H1 (cell line): ENCODE results near the gene AAK1. TPM values are rescaled to one million over a fixed set of nuclear protein-coding genes. Genes with fewer than 3 reads are reported as not detected.

Experiments used
- CTCF ChIA-PET: fragments of 300-600 bp; sonication (Branson Sonifier 250); formaldehyde crosslinking; loops from one replicate; lab custom pipeline; 2021; ENCODE audit not compliant: partially characterized antibody; lab: Charles Lee
- POLR2A ChIA-PET: fragments of 300-600 bp; sonication (Branson Sonifier 250); formaldehyde crosslinking; loops from one replicate; lab custom pipeline; 2021; ENCODE audit warnings: inconsistent platforms; ENCODE audit not compliant: partially characterized antibody; lab: Charles Lee
- DNase-seq, 2 experiments: peaks; one replicate each; pipeline versions ENCODE4 v3.0.0 to v3.0.0-alpha.2; 2010 to 2022; ENCODE audit warnings: low spot score in 2 of 2, low read depth in 1 of 2, mixed read lengths in 1 of 2
- FAIRE-seq: peaks from 2 replicates; lab custom pipeline; 2011; peaks lifted over from hg19 to GRCh38; lab: Jason Lieb, UNC
- H2AFZ ChIP-seq: 2 replicates; pipeline ENCODE4 v1.8.1; 2012; ENCODE audit warnings: low read length, inconsistent platforms
- H2AK5ac ChIP-seq: 2 replicates; pipeline ENCODE4 v1.6.1; 2013; ENCODE audit warnings: low read depth, low read length
- H2BK120ac ChIP-seq: replicated peaks from 2 replicates; pipeline ENCODE3; 2013; ENCODE audit warnings: low read depth, low read length, inconsistent platforms
- H2BK12ac ChIP-seq: 2 replicates; pipeline ENCODE4 v1.6.1; 2013; ENCODE audit warnings: low read depth, low read length
- H2BK15ac ChIP-seq: 2 replicates; pipeline ENCODE4 v1.6.1; 2013; ENCODE audit warnings: low read length
- H2BK20ac ChIP-seq: 2 replicates; pipeline ENCODE4 v1.6.1; 2013; ENCODE audit warnings: low read length
- H2BK5ac ChIP-seq: 2 replicates; pipeline ENCODE4 v1.6.1; 2013; ENCODE audit warnings: low read depth, low read length
- H3K14ac ChIP-seq: 2 replicates; pipeline ENCODE4 v1.6.1; 2013; ENCODE audit warnings: inconsistent platforms; ENCODE audit not compliant: insufficient read length
- H3K18ac ChIP-seq: 2 replicates; pipeline ENCODE4 v1.6.1; 2013; ENCODE audit warnings: low read length; ENCODE audit errors: extremely low read depth
- H3K23ac ChIP-seq: 2 replicates; pipeline ENCODE4 v1.6.1; 2013; ENCODE audit warnings: inconsistent platforms; ENCODE audit not compliant: insufficient read length
- H3K23me2 ChIP-seq: 2 replicates; pipeline ENCODE4 v1.6.1; 2013; ENCODE audit warnings: low read depth, low read length
- H3K27ac ChIP-seq: 2 replicates; pipeline ENCODE4 v1.6.1; 2011; ENCODE audit warnings: low read depth, low read length, inconsistent platforms
- H3K27me3 ChIP-seq, 4 experiments: replicated peaks in 1 of 4; 1 replicate in 1 of 4; 2 replicates in 3 of 4; pipeline versions ENCODE4 v1.6.1 to v1.8.1; 2011 to 2013; ENCODE audit warnings: low read length in 3 of 4, mild to moderate bottlenecking in 3 of 4, inconsistent platforms in 2 of 4, mixed read lengths in 2 of 4, moderate library complexity in 1 of 4; ENCODE audit not compliant: control insufficient read depth in 3 of 4, insufficient read depth in 3 of 4; ENCODE audit errors: extremely low read depth in 1 of 4
- H3K36me3 ChIP-seq, 4 experiments: 2 replicates each; pipeline versions ENCODE4 v1.6.1 to v1.8.1; 2011 to 2013; ENCODE audit warnings: mild to moderate bottlenecking in 4 of 4, low read length in 3 of 4, moderate library complexity in 2 of 4, control low read depth in 1 of 4, inconsistent platforms in 1 of 4; ENCODE audit not compliant: insufficient read depth in 4 of 4, control insufficient read depth in 2 of 4
- H3K4ac ChIP-seq: replicated peaks from 2 replicates; pipeline ENCODE3; 2013; ENCODE audit warnings: low read length, low read depth, mixed read lengths, inconsistent platforms; ENCODE audit not compliant: insufficient read length
- H3K4me1 ChIP-seq, 4 experiments: replicated peaks in 1 of 4; 1 replicate in 1 of 4; 2 replicates in 3 of 4; pipeline versions ENCODE4 v1.6.1 to v1.8.1; 2011 to 2013; ENCODE audit warnings: low read length in 3 of 4, inconsistent platforms in 2 of 4, mixed read lengths in 1 of 4; ENCODE audit not compliant: insufficient read depth in 4 of 4, control insufficient read depth in 3 of 4
- H3K4me2 ChIP-seq, 2 experiments: 2 replicates each; pipeline versions ENCODE4 v1.6.1 to v1.8.1; 2011 to 2013; ENCODE audit warnings: low read depth in 2 of 2, low read length in 2 of 2, control low read depth in 1 of 2, inconsistent platforms in 1 of 2, mild to moderate bottlenecking in 1 of 2; ENCODE audit not compliant: insufficient read depth in 1 of 2
- H3K4me3 ChIP-seq, 4 experiments: fragments of 200-600, 300-600 bp in 1 of 4; sonication (generic), shearing (Covaris generic), sonication (Bioruptor Twin) in 1 of 4; 2 replicates each; pipeline versions ENCODE4 v1.5.1 to v1.8.1; 2011 to 2016; ENCODE audit warnings: low read length in 4 of 4, low read depth in 3 of 4, control low read depth in 2 of 4, inconsistent platforms in 2 of 4, mild to moderate bottlenecking in 2 of 4, mixed read lengths in 1 of 4, moderate library complexity in 1 of 4; ENCODE audit not compliant: insufficient read depth in 2 of 4; ENCODE audit errors: extremely low read depth in 1 of 4
- H3K56ac ChIP-seq: replicated peaks from 2 replicates; pipeline ENCODE3; 2013; ENCODE audit warnings: low read depth, mild to moderate bottlenecking, mixed read lengths, low read length, inconsistent platforms; ENCODE audit not compliant: insufficient read length
- H3K79me1 ChIP-seq: 2 replicates; pipeline ENCODE4 v1.6.1; 2013; ENCODE audit warnings: low read depth, low read length, control low read depth
- H3K79me2 ChIP-seq, 2 experiments: 2 replicates each; pipeline versions ENCODE4 v1.6.1 to v1.8.1; 2012 to 2013; ENCODE audit warnings: low read length in 2 of 2, mild to moderate bottlenecking in 2 of 2, inconsistent platforms in 1 of 2; ENCODE audit not compliant: insufficient read depth in 2 of 2, control insufficient read depth in 1 of 2
- H3K9ac ChIP-seq, 4 experiments: replicated peaks in 1 of 4; 1 replicate in 1 of 4; 2 replicates in 3 of 4; pipeline versions ENCODE4 v1.6.1 to v1.8.1; 2011 to 2013; ENCODE audit warnings: low read depth in 3 of 4, low read length in 3 of 4, control low read depth in 2 of 4, mild to moderate bottlenecking in 2 of 4, moderate library complexity in 2 of 4, inconsistent platforms in 1 of 4; ENCODE audit errors: extremely low read depth in 1 of 4
- H3K9me3 ChIP-seq, 2 experiments: 2 replicates each; pipeline versions ENCODE4 v1.6.1 to v1.8.1; 2012 to 2013; ENCODE audit warnings: mild to moderate bottlenecking in 2 of 2, moderate library complexity in 2 of 2, control low read depth in 1 of 2, inconsistent platforms in 1 of 2, low read depth in 1 of 2, low read length in 1 of 2, mixed read lengths in 1 of 2; ENCODE audit not compliant: insufficient read depth in 2 of 2
- H4K20me1 ChIP-seq, 2 experiments: replicated peaks in 1 of 2; 2 replicates each; pipeline versions ENCODE3 to v1.8.1; 2011 to 2013; ENCODE audit warnings: inconsistent platforms in 2 of 2, low read length in 2 of 2, mild to moderate bottlenecking in 1 of 2; ENCODE audit not compliant: insufficient read depth in 2 of 2, control insufficient read depth in 1 of 2
- H4K5ac ChIP-seq: 2 replicates; pipeline ENCODE4 v1.6.1; 2013; ENCODE audit warnings: low read length, low read depth, mixed read lengths, inconsistent platforms; ENCODE audit not compliant: insufficient read length
- H4K8ac ChIP-seq: 2 replicates; pipeline ENCODE4 v1.8.0; 2013; ENCODE audit warnings: mild to moderate bottlenecking, moderate library complexity, low read length, inconsistent platforms; ENCODE audit not compliant: insufficient read depth; ENCODE audit errors: extremely low read depth
- H4K91ac ChIP-seq: replicated peaks from 2 replicates; pipeline ENCODE3; 2013; ENCODE audit warnings: low read length, mixed read lengths, inconsistent platforms; ENCODE audit not compliant: insufficient read length
- BRCA1 ChIP-seq: IDR thresholded peaks from 2 replicates; pipeline ENCODE4 v1.6.1; 2012; ENCODE audit warnings: low read depth, low read length, improper control_type of control experiment
- JUN ChIP-seq: IDR thresholded peaks from 2 replicates; pipeline ENCODE4 v1.6.1; 2011; ENCODE audit warnings: low read depth, mild to moderate bottlenecking, improper control_type of control experiment, low read length
- PHF8 ChIP-seq: fragments of 200-600 bp; sonication (generic); conservative IDR thresholded peaks from 2 replicates; pipeline ENCODE4 v1.7.1; 2012; ENCODE audit warnings: low read depth, mild to moderate bottlenecking, inconsistent platforms, low read length, moderate library complexity
- POU5F1 ChIP-seq: IDR thresholded peaks from 2 replicates; pipeline ENCODE4 v1.6.1; 2011; ENCODE audit warnings: low read depth, mild to moderate bottlenecking, low read length, moderate library complexity
- RNF2 ChIP-seq: fragments of 200-900, 300-1000 bp; sonication (generic); IDR thresholded peaks from 2 replicates; pipeline ENCODE4 v1.7.1; 2016; ENCODE audit warnings: borderline replicate concordance, low read depth, mild to moderate bottlenecking, antibody characterized with exemption, low read length; ENCODE audit not compliant: poor library complexity, severe bottlenecking; ENCODE audit errors: missing control alignments
- WGBS, 2 experiments: shearing (Covaris generic) in 1 of 2; methylation state at CpG; one replicate each; pipeline versions ENCODE4 v1.1.6 to v1.1.7; 2013 to 2015; ENCODE audit warnings: low lambda C conversion rate in 2 of 2, mixed read lengths in 2 of 2, inconsistent platforms in 1 of 2, low coverage in 1 of 2, missing lambda C conversion rate in 1 of 2; ENCODE audit not compliant: insufficient replicate concordance in 2 of 2, insufficient coverage in 1 of 2, insufficient read length in 1 of 2; ENCODE audit errors: extremely low coverage in 1 of 2, missing lambda C conversion rate in 1 of 2; 5-methylcytosine and 5-hydroxymethylcytosine counted together
- polyA plus RNA-seq, 7 experiments: library from polyadenylated mRNA; depleted of rRNA in 3 of 7; stranded (reverse) in 5 of 7; unstranded in 2 of 7; fragments of >200 nt in 5 of 7; fragments of 200-250 nt in 2 of 7; gene quantifications; 1 replicate in 5 of 7; 2 replicates in 1 of 7; 4 replicates in 1 of 7; pipeline versions ENCODE4 v1.2.1 to v1.2.3, GENCODE V29; 2011 to 2013; ENCODE audit warnings: missing spikeins in 2 of 7, mixed read lengths in 2 of 7
- total RNA-seq: library from RNA; stranded (reverse); fragmentation: NEBNext Ultra II Directional; extraction: Animal tissue kit (Norgen Biotek cat#: 25700); gene quantifications from 2 replicates; pipeline ENCODE4 v1.2.1, GENCODE V29; 2021
- TF ChIP-seq, protein P1 (sequence below): IDR thresholded peaks from 2 replicates; pipeline ENCODE4 v1.6.1; 2012; ENCODE audit warnings: low read length, inconsistent platforms
- TF ChIP-seq, protein P2 (sequence below), 3 experiments: IDR thresholded peaks; 1 replicate in 2 of 3; 2 replicates in 1 of 3; pipeline versions ENCODE4 v1.5.1 to v1.6.1; 2011; ENCODE audit warnings: low read length in 3 of 3, mild to moderate bottlenecking in 3 of 3, inconsistent platforms in 2 of 3, low read depth in 1 of 3, moderate library complexity in 1 of 3; ENCODE audit not compliant: insufficient read depth in 1 of 3; ENCODE audit errors: control extremely low read depth in 1 of 3

Gene AAK1
- total and polyA plus RNA-seq, 2 of the 8 experiments (the other 6 are each of a cell fraction or from before 2014, with no cell fraction given), result 10.0 to 40.5 TPM

DNA sequence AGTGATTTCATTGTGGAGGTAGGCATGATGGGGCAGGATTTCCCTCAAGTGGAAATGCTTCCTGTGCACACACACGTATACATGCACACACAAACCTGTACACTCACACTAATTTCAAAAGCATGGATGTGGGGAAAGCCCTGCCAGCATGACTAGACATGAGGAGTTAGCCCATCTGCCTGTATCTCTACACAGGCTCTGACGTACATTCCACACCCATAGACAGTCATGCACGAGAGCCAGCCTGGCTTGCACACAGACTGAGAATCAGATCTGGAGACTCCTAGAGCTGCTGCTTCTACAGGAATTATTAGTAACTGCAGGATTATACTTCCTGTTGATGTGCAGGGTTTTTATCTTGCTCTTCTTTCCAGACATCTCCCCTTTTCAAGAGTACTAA lies 179.0 kb downstream of the AAK1 start:
- ChIA-PET CTCF (interaction anchor here (0.9 to 1.1 kb wide), 2 partner anchors 14 to 27 kb away, joined by 3 read pairs; partner anchors contain the start of gene NFU1), POLR2A (interaction anchor here (1.5 kb wide), 1 partner anchor 27 kb away, joined by 5 read pairs; the partner anchor contains the start of gene NFU1)
- Histone ChIP-seq H2BK12ac (no peak overlapping the region), H3K27me3 (no peaks in the 10 kb centered on the region; a peak in 1 of 7 replicates), H3K4me2 (no peak overlapping the region), H4K5ac (no peak overlapping the region), H2BK15ac (no peak overlapping the region), H3K27ac (no peak overlapping the region), H2AFZ (no peak overlapping the region), H3K4me1 (peaks cover 0 to 2% (median 0%) of the 10 kb centered on the region in 4 experiments; a peak in 3 of 7 replicates), H4K8ac (no peak overlapping the region), H3K9me3 (no peaks in the 10 kb centered on the region), H3K18ac (no peak overlapping the region), H3K79me1 (no peaks in the 10 kb centered on the region), H2BK5ac (no peak overlapping the region), H2AK5ac (no peak overlapping the region), H3K4me3 (no peak overlapping the region), H3K36me3 (peaks cover 0 to 8% (median 0%) of the 10 kb centered on the region in 4 experiments; a peak in 2 of 8 replicates), H3K23ac (no peak overlapping the region), H4K91ac (no peak overlapping the region), H3K56ac (no peak overlapping the region), H3K79me2 (no peaks in the 10 kb centered on the region), H2BK20ac (no peak overlapping the region), H3K9ac (no peak overlapping the region), H3K23me2 (peaks cover 2% of the 10 kb centered on the region; the same call in 1 of the 2 replicates), H3K4ac (no peak overlapping the region), H3K14ac (no peak overlapping the region), H4K20me1 (no peaks in the 10 kb centered on the region), H2BK120ac (no peak overlapping the region)
- FAIRE-seq (no peak), DNase-seq (no peak)
- TF ChIP-seq JUN, result no peak
- no peak for TF ChIP-seq POU5F1
- TF ChIP-seq, protein P1, sequence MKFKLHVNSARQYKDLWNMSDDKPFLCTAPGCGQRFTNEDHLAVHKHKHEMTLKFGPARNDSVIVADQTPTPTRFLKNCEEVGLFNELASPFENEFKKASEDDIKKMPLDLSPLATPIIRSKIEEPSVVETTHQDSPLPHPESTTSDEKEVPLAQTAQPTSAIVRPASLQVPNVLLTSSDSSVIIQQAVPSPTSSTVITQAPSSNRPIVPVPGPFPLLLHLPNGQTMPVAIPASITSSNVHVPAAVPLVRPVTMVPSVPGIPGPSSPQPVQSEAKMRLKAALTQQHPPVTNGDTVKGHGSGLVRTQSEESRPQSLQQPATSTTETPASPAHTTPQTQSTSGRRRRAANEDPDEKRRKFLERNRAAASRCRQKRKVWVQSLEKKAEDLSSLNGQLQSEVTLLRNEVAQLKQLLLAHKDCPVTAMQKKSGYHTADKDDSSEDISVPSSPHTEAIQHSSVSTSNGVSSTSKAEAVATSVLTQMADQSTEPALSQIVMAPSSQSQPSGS, result no peak
- no peak for TF ChIP-seq BRCA1
- no peak for TF ChIP-seq PHF8
- TF ChIP-seq RNF2, result no peak
- TF ChIP-seq, protein P2, sequence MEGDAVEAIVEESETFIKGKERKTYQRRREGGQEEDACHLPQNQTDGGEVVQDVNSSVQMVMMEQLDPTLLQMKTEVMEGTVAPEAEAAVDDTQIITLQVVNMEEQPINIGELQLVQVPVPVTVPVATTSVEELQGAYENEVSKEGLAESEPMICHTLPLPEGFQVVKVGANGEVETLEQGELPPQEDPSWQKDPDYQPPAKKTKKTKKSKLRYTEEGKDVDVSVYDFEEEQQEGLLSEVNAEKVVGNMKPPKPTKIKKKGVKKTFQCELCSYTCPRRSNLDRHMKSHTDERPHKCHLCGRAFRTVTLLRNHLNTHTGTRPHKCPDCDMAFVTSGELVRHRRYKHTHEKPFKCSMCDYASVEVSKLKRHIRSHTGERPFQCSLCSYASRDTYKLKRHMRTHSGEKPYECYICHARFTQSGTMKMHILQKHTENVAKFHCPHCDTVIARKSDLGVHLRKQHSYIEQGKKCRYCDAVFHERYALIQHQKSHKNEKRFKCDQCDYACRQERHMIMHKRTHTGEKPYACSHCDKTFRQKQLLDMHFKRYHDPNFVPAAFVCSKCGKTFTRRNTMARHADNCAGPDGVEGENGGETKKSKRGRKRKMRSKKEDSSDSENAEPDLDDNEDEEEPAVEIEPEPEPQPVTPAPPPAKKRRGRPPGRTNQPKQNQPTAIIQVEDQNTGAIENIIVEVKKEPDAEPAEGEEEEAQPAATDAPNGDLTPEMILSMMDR (IDR thresholded peaks at IDR 0.05; ENCODE audit: control extremely low read depth in 1 of 3, insufficient read depth in 1 of 3, low read depth in 1 of 3, low read length in 3 of 3), result no peak
- WGBS, 2 experiments, result 81% methylated on average over 3 of the region's 3 CpGs; no CpG with 5 or more reads in 1 of the 2 experiments
